C4-2B (cell line): Measurements from ENCODE around the gene LITAF.

Source experiments
- H3K27ac ChIP-seq: fragments of 450-650 bp; 2 replicates; pipeline ENCODE4 v1.5.1; 2017
- ZFX ChIP-seq: fragments of 450-650 bp; IDR thresholded peaks from 2 replicates; pipeline ENCODE4 v1.6.1; 2017
- TF ChIP-seq, protein P1 (sequence below): fragments of 450-650 bp; conservative IDR thresholded peaks from 2 replicates; pipeline ENCODE4 v1.5.1; 2017; ENCODE audit warnings: mild to moderate bottlenecking

The LITAF gene

GRCh38 chr16:11586856-11587642 lies at the start of gene LITAF:
Gene LITAF, minus strand, starts transcription at chr16:11586919. Its CDS starts 30,189 bp downstream, at chr16:11556730.
- TF ChIP-seq ZFX: peak; percentile 60; the same call in 1 of the 2 replicates
- TF ChIP-seq, protein P1, sequence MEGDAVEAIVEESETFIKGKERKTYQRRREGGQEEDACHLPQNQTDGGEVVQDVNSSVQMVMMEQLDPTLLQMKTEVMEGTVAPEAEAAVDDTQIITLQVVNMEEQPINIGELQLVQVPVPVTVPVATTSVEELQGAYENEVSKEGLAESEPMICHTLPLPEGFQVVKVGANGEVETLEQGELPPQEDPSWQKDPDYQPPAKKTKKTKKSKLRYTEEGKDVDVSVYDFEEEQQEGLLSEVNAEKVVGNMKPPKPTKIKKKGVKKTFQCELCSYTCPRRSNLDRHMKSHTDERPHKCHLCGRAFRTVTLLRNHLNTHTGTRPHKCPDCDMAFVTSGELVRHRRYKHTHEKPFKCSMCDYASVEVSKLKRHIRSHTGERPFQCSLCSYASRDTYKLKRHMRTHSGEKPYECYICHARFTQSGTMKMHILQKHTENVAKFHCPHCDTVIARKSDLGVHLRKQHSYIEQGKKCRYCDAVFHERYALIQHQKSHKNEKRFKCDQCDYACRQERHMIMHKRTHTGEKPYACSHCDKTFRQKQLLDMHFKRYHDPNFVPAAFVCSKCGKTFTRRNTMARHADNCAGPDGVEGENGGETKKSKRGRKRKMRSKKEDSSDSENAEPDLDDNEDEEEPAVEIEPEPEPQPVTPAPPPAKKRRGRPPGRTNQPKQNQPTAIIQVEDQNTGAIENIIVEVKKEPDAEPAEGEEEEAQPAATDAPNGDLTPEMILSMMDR: no peak
- peak within 1 kb of the TSS; percentile 93 for H3K27ac ChIP-seq

- TF ChIP-seq, protein P1: no peak
- TF ChIP-seq ZFX: no peak
- H3K27ac ChIP-seq: peak overlapping the region; percentile 14; the same call in 1 of the 2 replicates
These were observed 49.5 kb upstream of the LITAF start for GRCh38 chr16:11636172-11636721.

DNA sequence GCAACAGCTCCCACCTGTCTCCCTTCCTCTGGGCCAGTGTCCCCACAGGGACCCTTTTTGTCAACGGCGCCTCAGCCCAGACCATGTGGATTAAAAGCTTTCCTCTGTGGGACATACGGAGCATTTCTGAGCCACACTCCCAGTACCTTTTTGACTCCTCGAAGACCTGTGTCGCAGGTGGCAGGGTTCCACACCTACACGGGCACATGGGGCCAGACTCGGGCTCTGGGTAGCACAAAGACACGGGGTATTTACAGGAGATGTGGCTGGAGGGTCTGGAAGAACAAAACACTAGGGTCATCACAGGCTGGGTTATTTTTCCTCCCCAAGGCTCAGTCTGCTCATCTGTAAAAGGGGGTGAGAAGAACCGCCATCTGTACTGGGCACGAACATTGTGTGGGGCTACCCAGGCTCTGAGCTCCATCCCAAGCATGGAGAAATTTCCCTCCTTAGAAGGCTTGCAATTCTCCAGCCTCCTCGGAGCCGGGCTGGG lies 49.0 kb upstream of the LITAF start:
- TF ChIP-seq ZFX: no peak
- TF ChIP-seq, protein P1: no peak
- H3K27ac ChIP-seq: peak overlapping the region; percentile 14; the same call in 1 of the 2 replicates

- H3K27ac ChIP-seq: no peak overlapping the region
- no peak for TF ChIP-seq ZFX
- TF ChIP-seq, protein P1: no peak
These were observed 48.5 kb upstream of the LITAF start for GRCh38 chr16:11635113-11635652.

DNA sequence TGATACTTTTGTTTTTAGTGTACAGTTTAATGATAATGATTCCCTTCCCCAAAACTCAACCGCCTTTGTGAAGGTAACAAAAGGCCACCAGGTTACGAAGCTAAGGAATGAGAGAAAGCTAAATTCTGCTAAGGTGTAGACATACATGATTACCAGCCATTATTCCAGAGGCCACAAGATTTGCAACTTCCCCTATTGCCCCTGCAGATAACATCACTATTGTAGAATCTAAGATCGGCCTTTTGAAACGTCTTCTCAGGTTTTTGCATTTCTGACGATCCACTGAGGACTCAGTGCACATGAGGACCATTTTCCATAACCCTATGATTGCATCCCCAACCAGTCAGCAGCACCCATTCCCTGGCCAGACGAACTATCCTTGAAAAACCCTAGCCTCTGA lies 47.6 kb upstream of the LITAF start:
- no peak for TF ChIP-seq ZFX
- TF ChIP-seq, protein P1: no peak
- H3K27ac ChIP-seq: no peak overlapping the region

DNA sequence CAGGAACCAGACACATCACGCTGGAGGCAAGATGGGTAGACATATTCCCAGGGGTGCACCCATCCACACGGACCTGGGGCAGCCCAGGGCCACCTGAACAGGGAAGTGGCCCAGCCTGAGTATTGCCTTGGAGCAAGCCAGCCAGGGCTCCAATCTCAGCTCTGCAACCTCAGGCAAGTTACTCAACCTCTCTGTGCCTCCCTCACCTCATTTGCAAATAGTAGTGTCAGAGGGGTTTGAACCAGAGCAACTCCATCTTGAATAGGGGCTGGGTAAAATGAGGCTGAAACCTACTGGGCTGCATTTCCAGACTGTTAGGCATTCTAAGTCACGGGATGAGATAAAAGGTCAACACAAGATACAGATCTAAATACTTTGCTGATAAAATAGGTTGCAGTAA lies 46.4 kb upstream of the LITAF start:
- no peak overlapping the region for H3K27ac ChIP-seq
- TF ChIP-seq, protein P1: no peak
- no peak for TF ChIP-seq ZFX

- TF ChIP-seq, protein P1: no peak
- no peak for TF ChIP-seq ZFX
- H3K27ac ChIP-seq: no peak overlapping the region
These were observed 45.8 kb upstream of the LITAF start for GRCh38 chr16:11632455-11632939.
